CD4-positive, CD25-positive, alpha-beta regulatory T cell (primary cell): ENCODE measurements around the gene NFYB. TPM values are rescaled to one million over a fixed set of nuclear protein-coding genes. Genes with fewer than 3 reads are reported as not detected.
A peak's percentile ranks its signal among the peaks of the same experiment; 100 is the strongest.
"Not testable (repeated sequence)": the region's sequence is repeated elsewhere in the genome, so short reads cannot be mapped to it uniquely, and the experiment has no call there.

ENCODE experiments used
- ATAC-seq, 2 donors: fragments of 150-1000 bp; cut with Tn5 transposase; one replicate each; pipeline ENCODE4 v1.10.0; 2021; ENCODE audit warnings: low read depth in 2 of 2, moderate number of reproducible peaks in 2 of 2, moderate library complexity in 1 of 2
- DNase-seq, 3 donors: peaks; one replicate each; pipeline versions ENCODE4 v3.0.0 to v3.0.0-alpha.2; 2012 to 2022; ENCODE audit warnings: mixed read lengths in 1 of 3
- H3K27ac ChIP-seq: one replicate; pipeline ENCODE4 v1.7.0; 2013; ENCODE audit warnings: mild to moderate bottlenecking, low read length; ENCODE audit not compliant: insufficient read depth, poor library complexity, severe bottlenecking
- H3K27me3 ChIP-seq: one replicate; pipeline ENCODE4 v1.7.0; 2013; ENCODE audit warnings: low read length; ENCODE audit not compliant: control insufficient read depth, insufficient read depth
- H3K36me3 ChIP-seq: one replicate; pipeline ENCODE4 v1.7.0; 2013; ENCODE audit warnings: mild to moderate bottlenecking, low read length, moderate library complexity; ENCODE audit not compliant: control insufficient read depth, insufficient read depth
- H3K4me1 ChIP-seq: 2 replicates; pipeline ENCODE4 v1.7.0; 2013; ENCODE audit warnings: mild to moderate bottlenecking, low read length; ENCODE audit not compliant: insufficient read depth, control insufficient read depth, poor library complexity, severe bottlenecking
- H3K4me3 ChIP-seq: one replicate; pipeline ENCODE4 v1.7.0; 2013; ENCODE audit warnings: low read depth, mild to moderate bottlenecking, low read length, moderate library complexity
- H3K9me3 ChIP-seq, 2 experiments: 1 replicate in 1 of 2; 2 replicates in 1 of 2; pipeline ENCODE4 v1.7.0; 2013; ENCODE audit warnings: low read length in 2 of 2, mild to moderate bottlenecking in 1 of 2, moderate library complexity in 1 of 2; ENCODE audit not compliant: control insufficient read depth in 2 of 2
- H3K27ac Mint-ChIP-seq, 3 donors: one replicate each; pipeline ENCODE4 v1.8.0; 2020 to 2022; ENCODE audit warnings: mild to moderate bottlenecking in 3 of 3, mixed read lengths in 3 of 3, moderate library complexity in 2 of 3
- H3K27me3 Mint-ChIP-seq: one replicate; pipeline ENCODE4 v1.8.0; 2022; ENCODE audit warnings: mild to moderate bottlenecking, mixed read lengths
- H3K36me3 Mint-ChIP-seq: one replicate; pipeline ENCODE4 v1.8.0; 2020; ENCODE audit warnings: mixed read lengths
- H3K4me1 Mint-ChIP-seq, 4 donors: one replicate each; pipeline ENCODE4 v1.8.0; 2020 to 2022; ENCODE audit warnings: mixed read lengths in 4 of 4, mild to moderate bottlenecking in 1 of 4
- H3K4me3 Mint-ChIP-seq, 4 donors: one replicate each; pipeline ENCODE4 v1.8.0; 2020 to 2022; ENCODE audit warnings: mild to moderate bottlenecking in 4 of 4, mixed read lengths in 4 of 4, moderate library complexity in 3 of 4
- H3K9me3 Mint-ChIP-seq, 7 donors: one replicate each; pipeline ENCODE4 v1.8.0; 2020 to 2022; ENCODE audit warnings: mixed read lengths in 7 of 7, mild to moderate bottlenecking in 3 of 7, moderate library complexity in 2 of 7
- polyA plus RNA-seq, 4 donors: library from polyadenylated mRNA; unstranded; fragments of 300-500 nt; fragmentation: Illumina TruSeq; gene quantifications; one replicate each; pipeline ENCODE4 v1.2.3, GENCODE V29; 2021
- total RNA-seq: library from RNA; stranded (reverse); gene quantifications from one replicate; pipeline ENCODE4 v1.2.3, GENCODE V29; 2022

Gene NFYB
- total and polyA plus RNA-seq, 5 donors from 2014 or later: 15.4 to 48.0 (median 42.5) TPM

DNA sequence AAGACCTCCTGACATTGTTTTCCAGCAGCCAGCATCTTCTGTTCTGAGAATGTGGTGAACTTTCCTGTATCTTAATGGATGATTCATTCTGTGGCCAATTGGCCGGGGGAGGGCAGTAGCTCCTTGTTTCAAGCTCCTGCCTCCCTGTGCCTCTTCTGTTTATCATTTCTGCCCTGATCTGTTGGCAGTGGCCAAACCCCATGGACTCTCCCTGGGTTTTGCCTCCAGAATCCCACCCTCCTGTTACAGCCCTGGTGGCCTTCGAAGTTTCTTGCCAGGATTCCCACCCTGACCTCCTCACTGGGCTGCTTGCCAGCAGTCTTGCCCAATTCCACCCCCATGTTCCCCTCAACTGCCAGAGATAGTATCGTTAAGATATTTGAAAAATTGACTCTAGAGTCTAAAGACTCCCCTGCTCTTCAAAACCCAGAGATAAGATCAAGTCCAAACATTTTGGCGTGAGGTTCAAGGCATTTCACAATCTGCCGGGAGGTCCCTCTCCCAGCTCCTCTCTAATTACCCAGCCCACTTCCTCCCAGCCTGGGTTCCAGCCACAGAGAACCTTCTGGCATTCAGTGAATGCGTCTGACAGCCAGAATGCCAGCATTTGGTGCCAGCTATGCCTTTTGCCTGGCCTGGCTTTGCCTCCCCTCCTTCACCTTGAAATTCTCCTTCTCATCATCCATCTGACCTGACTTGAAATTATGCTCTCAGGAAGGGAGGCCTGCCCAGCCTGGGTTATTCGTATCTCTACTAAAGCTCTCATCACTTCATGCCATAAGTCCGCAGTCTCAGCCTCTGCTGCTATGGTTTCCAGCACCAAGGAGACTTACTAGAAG is 39.9 kb upstream of the NFYB start:
- Histone ChIP-seq H3K4me1 (no peaks in the 10 kb centered on the region), H3K9me3 (no peaks in the 10 kb centered on the region), H3K27ac (no peak overlapping the region), H3K27me3 (no peaks in the 10 kb centered on the region), H3K4me3 (no peak overlapping the region), H3K36me3 (no peaks in the 10 kb centered on the region)
- Mint-ChIP-seq H3K36me3 (no peaks in the 10 kb centered on the region), H3K27me3 (peaks cover 45% of the 10 kb centered on the region), H3K27ac (no peak overlapping the region), H3K4me1 (no peaks in the 10 kb centered on the region), H3K4me3 (no peak overlapping the region), H3K9me3 (peaks cover 0 to 3% (median 0%) of the 10 kb centered on the region in 7 donors)
- no peak for ATAC-seq
- peak in 1 of 3 donors; percentile 42 for DNase-seq

DNA sequence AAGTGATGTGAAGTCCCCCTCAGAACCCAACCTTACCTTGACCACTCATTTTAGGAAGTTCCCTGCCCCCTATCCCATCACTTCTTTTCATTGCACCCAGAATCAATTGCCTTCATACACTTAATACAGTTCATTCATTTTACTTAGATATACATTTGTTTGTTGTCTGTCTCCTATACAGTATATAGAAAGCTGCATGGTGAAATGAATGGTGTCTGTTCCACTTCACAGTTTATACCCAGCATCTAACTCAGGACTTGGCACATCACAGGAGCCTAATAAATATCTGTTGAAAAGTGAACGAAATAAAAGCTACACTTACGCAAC is 39.3 kb upstream of the NFYB start:
- H3K4me1 ChIP-seq: no peaks in the 10 kb centered on the region
- no peaks in the 10 kb centered on the region for H3K4me1 Mint-ChIP-seq
- H3K27me3 Mint-ChIP-seq: peaks cover 45% of the 10 kb centered on the region
- ATAC-seq (no peak), DNase-seq (no peak)
- no peaks in the 10 kb centered on the region for H3K36me3 ChIP-seq
- no peak overlapping the region for H3K4me3 ChIP-seq
- no peaks in the 10 kb centered on the region for H3K36me3 Mint-ChIP-seq
- no peaks in the 10 kb centered on the region for H3K9me3 ChIP-seq
- no peak overlapping the region for H3K27ac Mint-ChIP-seq
- H3K27ac ChIP-seq: no peak overlapping the region
- H3K27me3 ChIP-seq: no peaks in the 10 kb centered on the region
- no peak overlapping the region for H3K4me3 Mint-ChIP-seq
- H3K9me3 Mint-ChIP-seq: peaks cover 0 to 3% (median 0%) of the 10 kb centered on the region in 7 donors

DNA sequence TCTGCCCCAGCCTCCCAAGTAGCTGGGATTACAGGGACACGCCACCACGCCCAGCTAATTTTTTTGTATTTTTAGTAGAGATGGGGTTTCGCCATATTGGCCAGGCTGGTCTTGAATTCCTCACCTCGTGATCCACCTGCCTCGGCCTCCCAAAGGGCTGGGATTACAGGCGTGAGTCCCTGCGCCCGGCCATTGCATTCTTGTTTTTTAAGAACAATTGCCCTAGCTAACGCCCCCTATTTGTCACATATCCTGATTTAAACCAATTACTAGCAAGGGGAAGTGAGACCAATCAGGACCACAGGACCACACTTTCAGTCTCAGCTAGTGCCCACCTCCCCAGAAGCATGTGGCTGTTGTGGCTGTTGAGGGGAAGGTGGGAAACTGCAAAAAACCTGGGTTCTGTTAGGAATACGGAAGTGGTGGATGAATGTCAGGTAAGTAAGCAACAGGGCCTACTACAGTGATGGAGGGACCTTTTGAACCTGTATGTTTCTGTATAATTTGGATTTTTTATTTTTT is 37.8 kb upstream of the NFYB start:
- no peak overlapping the region for H3K4me3 ChIP-seq
- H3K36me3 ChIP-seq: no peaks in the 10 kb centered on the region
- H3K4me3 Mint-ChIP-seq: no peak overlapping the region
- H3K4me1 Mint-ChIP-seq: no peaks in the 10 kb centered on the region
- peaks cover 43% of the 10 kb centered on the region for H3K27me3 Mint-ChIP-seq
- no peaks in the 10 kb centered on the region for H3K36me3 Mint-ChIP-seq
- H3K27me3 ChIP-seq: no peaks in the 10 kb centered on the region
- H3K27ac ChIP-seq: no peak overlapping the region
- no peaks in the 10 kb centered on the region for H3K9me3 ChIP-seq
- H3K27ac Mint-ChIP-seq: no peak overlapping the region
- DNase-seq: no peak
- H3K4me1 ChIP-seq: no peaks in the 10 kb centered on the region
- ATAC-seq: no peak
- H3K9me3 Mint-ChIP-seq: peaks cover 0 to 3% (median 0%) of the 10 kb centered on the region in 7 donors

DNA sequence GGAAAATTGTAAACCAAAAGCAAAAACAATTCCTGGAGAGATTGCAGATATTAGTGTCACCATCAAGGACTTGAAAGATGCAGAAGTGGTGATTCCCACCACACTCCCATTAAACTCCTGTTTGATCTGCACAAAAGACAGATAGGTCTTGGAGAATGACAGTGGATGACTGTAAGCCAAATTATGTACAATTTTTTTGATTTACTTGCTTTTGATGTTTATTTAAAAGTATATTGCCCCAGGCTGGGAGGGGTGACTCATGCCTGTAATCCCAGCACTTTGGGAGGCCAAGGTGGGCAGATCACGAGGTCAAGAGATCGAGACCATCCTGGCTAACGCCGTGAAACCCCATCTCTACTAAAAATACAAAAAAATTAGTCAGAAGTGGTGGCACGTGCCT is 35.8 kb upstream of the NFYB start:
- not testable (repeated sequence) for H3K27ac ChIP-seq, H3K4me1 Mint-ChIP-seq, H3K9me3 Mint-ChIP-seq, H3K4me3 Mint-ChIP-seq, H3K27me3 ChIP-seq, H3K36me3 Mint-ChIP-seq, H3K27ac Mint-ChIP-seq, ATAC-seq, H3K4me3 ChIP-seq, H3K4me1 ChIP-seq, H3K36me3 ChIP-seq, DNase-seq, H3K9me3 ChIP-seq
- H3K27me3 Mint-ChIP-seq: peaks cover 37% of the 10 kb centered on the region

DNA sequence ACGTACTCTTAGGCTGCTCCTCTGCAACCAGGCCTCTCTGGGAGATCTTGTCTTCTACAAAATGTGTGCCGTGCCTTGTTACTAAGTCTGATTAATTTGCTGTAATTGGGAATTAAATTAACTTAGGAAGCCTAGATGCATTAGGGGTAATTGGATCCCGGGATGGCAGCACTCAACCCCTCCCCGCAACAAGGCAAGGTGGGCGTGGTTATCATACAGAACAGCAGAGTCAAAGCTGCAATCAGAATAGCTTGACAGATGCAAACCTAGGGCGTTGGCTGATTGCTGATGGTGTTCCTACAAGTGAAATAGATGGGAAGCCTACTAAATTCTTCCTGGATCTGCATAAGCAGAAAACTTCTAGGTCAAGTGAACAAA is 34.5 kb upstream of the NFYB start:
- no peaks in the 10 kb centered on the region for H3K36me3 Mint-ChIP-seq
- no peaks in the 10 kb centered on the region for H3K9me3 Mint-ChIP-seq
- ATAC-seq: no peak

DNA sequence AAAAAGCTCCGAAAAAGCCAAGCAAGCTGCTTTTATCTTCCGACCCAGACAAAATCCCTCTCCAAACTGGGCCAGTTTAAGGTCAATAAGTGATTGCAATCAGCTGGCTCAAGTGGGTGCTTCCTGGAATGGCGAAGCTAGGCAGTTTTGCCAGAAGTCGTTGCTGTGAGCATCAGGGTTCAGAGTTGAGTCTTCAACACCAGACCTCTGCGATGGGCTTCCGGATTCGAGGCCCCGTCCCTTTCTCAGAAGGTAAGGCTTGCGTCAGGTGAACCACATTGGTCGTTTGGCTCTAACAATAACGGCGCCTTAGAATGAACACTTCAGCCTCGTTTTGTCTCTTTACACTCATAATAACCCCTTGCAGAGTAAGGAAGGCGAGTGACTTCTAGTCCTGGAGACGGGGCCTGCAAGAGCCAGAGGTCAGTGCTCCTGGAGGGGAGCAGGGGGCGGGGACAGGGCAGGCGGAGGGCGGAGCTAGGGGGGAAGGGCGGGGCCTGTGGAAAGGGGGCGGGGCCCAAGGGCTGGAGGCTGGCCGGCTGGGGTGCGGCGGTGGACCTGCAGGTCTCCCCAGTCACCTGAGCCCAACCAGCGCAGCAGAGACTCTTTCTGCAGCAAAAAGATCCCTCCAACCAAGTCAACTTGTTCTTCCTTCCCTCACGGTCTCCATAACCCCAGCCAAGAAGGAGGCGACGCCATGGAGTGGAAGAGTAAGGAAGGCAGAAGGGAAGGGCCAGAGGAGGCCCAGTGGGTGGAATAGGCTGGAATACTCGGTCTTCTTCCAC is 34.0 kb upstream of the NFYB start:
- Mint-ChIP-seq H3K4me1 (no peaks in the 10 kb centered on the region), H3K4me3 (no peak overlapping the region), H3K27ac (no peak overlapping the region), H3K9me3 (no peaks in the 10 kb centered on the region), H3K27me3 (peaks cover 20% of the 10 kb centered on the region), H3K36me3 (no peaks in the 10 kb centered on the region)
- no peak for DNase-seq
- ATAC-seq: no peak
- H3K4me3 ChIP-seq: no peak overlapping the region
- no peaks in the 10 kb centered on the region for H3K27me3 ChIP-seq
- H3K4me1 ChIP-seq: no peaks in the 10 kb centered on the region
- no peaks in the 10 kb centered on the region for H3K36me3 ChIP-seq
- H3K27ac ChIP-seq: no peak overlapping the region
- H3K9me3 ChIP-seq: no peaks in the 10 kb centered on the region

More for the DNA sequence above, 34.5 kb upstream of the NFYB start:
- Mint-ChIP-seq H3K27ac (no peak overlapping the region), H3K4me1 (no peaks in the 10 kb centered on the region), H3K27me3 (peaks cover 25% of the 10 kb centered on the region), H3K4me3 (no peak overlapping the region)
- H3K4me3 ChIP-seq: no peak overlapping the region
- no peaks in the 10 kb centered on the region for H3K4me1 ChIP-seq
- no peak for DNase-seq
- no peaks in the 10 kb centered on the region for H3K9me3 ChIP-seq
- no peaks in the 10 kb centered on the region for H3K27me3 ChIP-seq
- H3K36me3 ChIP-seq: no peaks in the 10 kb centered on the region
- H3K27ac ChIP-seq: no peak overlapping the region

DNA sequence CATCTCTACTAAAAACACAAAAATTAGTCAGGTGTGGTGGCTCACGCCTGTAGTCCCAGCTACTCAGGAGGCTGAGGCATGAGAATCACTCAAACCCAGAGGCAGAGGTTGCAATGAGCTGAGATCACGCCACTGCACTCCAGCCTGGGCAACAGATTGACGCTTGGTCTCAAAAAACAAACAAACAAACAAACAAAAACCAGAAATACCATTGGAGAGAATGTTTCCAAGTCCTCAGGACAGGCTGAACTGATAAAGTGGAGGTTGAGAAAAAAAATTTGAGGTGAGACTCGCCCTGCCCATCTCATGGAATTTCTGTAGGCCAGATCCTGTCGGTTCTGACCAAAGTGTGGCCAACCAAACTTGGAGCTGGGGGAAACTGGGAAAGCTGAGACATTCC is 30.6 kb upstream of the NFYB start:
- peaks cover 12% of the 10 kb centered on the region for H3K27me3 Mint-ChIP-seq
- Histone ChIP-seq H3K4me3 (no peak overlapping the region), H3K27ac (no peak overlapping the region), H3K4me1 (no peaks in the 10 kb centered on the region), H3K36me3 (no peaks in the 10 kb centered on the region), H3K27me3 (no peaks in the 10 kb centered on the region), H3K9me3 (no peaks in the 10 kb centered on the region)
- no peaks in the 10 kb centered on the region for H3K4me1 Mint-ChIP-seq
- H3K27ac Mint-ChIP-seq: no peak overlapping the region
- no peak for ATAC-seq
- DNase-seq: no peak
- no peaks in the 10 kb centered on the region for H3K9me3 Mint-ChIP-seq
- H3K4me3 Mint-ChIP-seq: no peak overlapping the region
- H3K36me3 Mint-ChIP-seq: no peaks in the 10 kb centered on the region
